Measurements from ENCODE around the gene BFSP2.

Gene BFSP2

DNA sequence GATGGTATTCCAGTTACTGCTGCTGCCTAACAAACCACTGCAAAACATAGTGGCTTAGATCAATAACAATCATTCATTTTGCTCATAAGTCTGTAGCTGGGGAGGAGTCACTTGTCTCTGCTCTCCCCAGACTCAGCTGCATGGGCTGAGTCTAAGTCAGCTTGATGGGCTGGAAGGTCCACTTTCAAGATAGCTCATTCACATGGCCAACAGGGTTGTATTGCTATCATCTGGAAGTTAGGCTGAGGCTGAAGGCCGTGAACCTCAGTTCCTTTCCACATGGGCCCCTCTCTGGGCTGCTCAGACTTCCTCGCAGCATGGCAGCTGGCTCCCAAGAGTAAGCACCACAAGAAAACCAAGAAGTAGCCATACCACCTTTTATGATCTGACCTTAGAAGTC is 28.7 kb upstream of the BFSP2 start:
- H3K9me3 ChIP-seq (ENCODE audit: control insufficient read depth, low read depth, low read length): no peaks in the 10 kb centered on the region
- no peaks in the 10 kb centered on the region for H3K27me3 ChIP-seq (ENCODE audit: control insufficient read depth, insufficient read depth, low read length)
- no peaks in the 10 kb centered on the region for H3K36me3 ChIP-seq (ENCODE audit: control insufficient read depth, low read depth, low read length)
- peaks cover 13% of the 10 kb centered on the region for H3K4me1 ChIP-seq (ENCODE audit: control insufficient read depth, low read depth, low read length)
- no peak overlapping the region for H3K4me3 ChIP-seq (ENCODE audit: low read length)
- H3K9ac ChIP-seq (ENCODE audit: low read length): no peak overlapping the region
- no peak overlapping the region for H3K27ac ChIP-seq (ENCODE audit: low read length)

DNA sequence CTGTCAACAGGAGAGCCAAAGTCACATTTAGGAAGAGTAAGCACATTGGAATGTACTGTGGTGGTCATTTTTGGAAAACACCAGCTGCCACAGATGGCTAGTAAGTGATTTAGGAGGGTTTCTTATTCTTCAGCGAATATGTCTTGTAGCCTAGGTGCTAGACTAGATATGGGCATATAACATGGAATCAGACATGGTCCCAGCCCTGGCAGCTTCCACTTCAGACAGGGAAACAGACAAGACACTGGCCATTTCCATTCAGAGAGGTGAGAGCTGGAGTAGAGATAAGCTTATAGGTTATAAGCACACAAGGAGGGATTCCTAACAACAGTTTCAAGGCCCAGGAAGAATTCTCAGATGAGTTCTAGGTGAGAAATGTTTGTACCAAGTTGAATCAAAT is 28.2 kb upstream of the BFSP2 start:
- H3K4me1 ChIP-seq (ENCODE audit: control insufficient read depth, low read depth, low read length): peaks cover 13% of the 10 kb centered on the region
- H3K36me3 ChIP-seq (ENCODE audit: control insufficient read depth, low read depth, low read length): no peaks in the 10 kb centered on the region
- H3K27me3 ChIP-seq (ENCODE audit: control insufficient read depth, insufficient read depth, low read length): no peaks in the 10 kb centered on the region
- H3K9me3 ChIP-seq (ENCODE audit: control insufficient read depth, low read depth, low read length): no peaks in the 10 kb centered on the region
- H3K9ac ChIP-seq (ENCODE audit: low read length): no peak overlapping the region
- no peak overlapping the region for H3K4me3 ChIP-seq (ENCODE audit: low read length)
- H3K27ac ChIP-seq (ENCODE audit: low read length): no peak overlapping the region

- no peaks in the 10 kb centered on the region for H3K27me3 ChIP-seq (ENCODE audit: control insufficient read depth, insufficient read depth, low read length)
- H3K4me1 ChIP-seq (ENCODE audit: control insufficient read depth, low read depth, low read length): peaks cover 13% of the 10 kb centered on the region
- no peaks in the 10 kb centered on the region for H3K36me3 ChIP-seq (ENCODE audit: control insufficient read depth, low read depth, low read length)
- H3K4me3 ChIP-seq (ENCODE audit: low read length): no peak overlapping the region
- H3K27ac ChIP-seq (ENCODE audit: low read length): no peak overlapping the region
- H3K9ac ChIP-seq (ENCODE audit: low read length): no peak overlapping the region
- no peaks in the 10 kb centered on the region for H3K9me3 ChIP-seq (ENCODE audit: control insufficient read depth, low read depth, low read length)
Measured at GRCh38 chr3:133374708-133375402, 25.0 kb upstream of the BFSP2 start.

DNA sequence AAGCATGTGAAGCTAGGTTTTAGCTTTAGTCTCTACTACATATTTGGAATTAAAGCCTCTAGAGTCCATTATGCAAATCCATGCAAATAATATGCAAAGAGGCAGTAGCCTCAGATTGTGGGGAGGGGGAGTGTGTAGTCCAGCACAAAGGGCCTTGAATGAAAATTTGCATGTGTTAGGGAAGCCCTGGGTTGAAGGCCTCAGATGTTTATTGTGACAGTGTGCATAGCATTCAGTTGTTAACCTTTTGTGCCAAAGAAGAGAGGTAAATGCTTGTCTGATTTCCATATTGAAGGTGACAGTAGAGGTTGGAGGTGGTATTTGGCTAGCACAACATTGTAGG is 24.5 kb upstream of the BFSP2 start:
- Histone ChIP-seq H3K4me3 (ENCODE audit: low read length) (no peak overlapping the region), H3K27me3 (ENCODE audit: control insufficient read depth, insufficient read depth, low read length) (no peaks in the 10 kb centered on the region), H3K9ac (ENCODE audit: low read length) (no peak overlapping the region), H3K27ac (ENCODE audit: low read length) (no peak overlapping the region), H3K9me3 (ENCODE audit: control insufficient read depth, low read depth, low read length) (no peaks in the 10 kb centered on the region), H3K36me3 (ENCODE audit: control insufficient read depth, low read depth, low read length) (no peaks in the 10 kb centered on the region), H3K4me1 (ENCODE audit: control insufficient read depth, low read depth, low read length) (peaks cover 13% of the 10 kb centered on the region)

GRCh38 chr3:133376810-133377209 is 23.0 kb upstream of the BFSP2 start:
- no peaks in the 10 kb centered on the region for H3K36me3 ChIP-seq (ENCODE audit: control insufficient read depth, low read depth, low read length)
- H3K4me3 ChIP-seq (ENCODE audit: low read length): no peak overlapping the region
- H3K27ac ChIP-seq (ENCODE audit: low read length): no peak overlapping the region
- no peaks in the 10 kb centered on the region for H3K27me3 ChIP-seq (ENCODE audit: control insufficient read depth, insufficient read depth, low read length)
- H3K4me1 ChIP-seq (ENCODE audit: control insufficient read depth, low read depth, low read length): peaks cover 13% of the 10 kb centered on the region
- no peaks in the 10 kb centered on the region for H3K9me3 ChIP-seq (ENCODE audit: control insufficient read depth, low read depth, low read length)
- H3K9ac ChIP-seq (ENCODE audit: low read length): no peak overlapping the region

- Histone ChIP-seq H3K9me3 (ENCODE audit: control insufficient read depth, low read depth, low read length) (no peaks in the 10 kb centered on the region), H3K36me3 (ENCODE audit: control insufficient read depth, low read depth, low read length) (no peaks in the 10 kb centered on the region), H3K4me3 (ENCODE audit: low read length) (no peak overlapping the region), H3K27me3 (ENCODE audit: control insufficient read depth, insufficient read depth, low read length) (no peaks in the 10 kb centered on the region), H3K4me1 (ENCODE audit: control insufficient read depth, low read depth, low read length) (peaks cover 13% of the 10 kb centered on the region), H3K27ac (ENCODE audit: low read length) (no peak overlapping the region), H3K9ac (ENCODE audit: low read length) (no peak overlapping the region)
Measured at GRCh38 chr3:133377396-133377795, 22.5 kb upstream of the BFSP2 start.

DNA sequence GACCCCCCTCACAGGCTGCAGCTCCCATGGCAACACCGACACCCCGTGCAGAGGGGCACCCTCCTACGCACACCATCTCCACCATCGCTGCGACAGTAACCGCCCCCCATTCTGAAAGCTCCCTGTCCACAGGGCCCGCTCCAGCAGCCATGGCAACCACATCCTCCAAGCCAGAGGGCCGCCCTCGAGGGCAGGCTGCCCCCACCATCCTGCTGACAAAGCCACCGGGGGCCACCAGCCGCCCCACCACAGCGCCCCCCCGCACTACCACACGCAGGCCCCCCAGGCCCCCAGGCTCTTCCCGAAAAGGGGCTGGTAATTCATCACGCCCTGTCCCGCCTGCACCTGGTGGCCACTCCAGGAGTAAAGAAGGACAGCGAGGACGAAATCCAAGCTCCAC is 19.9 kb upstream of the BFSP2 start:
- no peak overlapping the region for H3K4me3 ChIP-seq (ENCODE audit: low read length)
- no peaks in the 10 kb centered on the region for H3K27me3 ChIP-seq (ENCODE audit: control insufficient read depth, insufficient read depth, low read length)
- peaks cover 13% of the 10 kb centered on the region for H3K4me1 ChIP-seq (ENCODE audit: control insufficient read depth, low read depth, low read length)
- no peaks in the 10 kb centered on the region for H3K9me3 ChIP-seq (ENCODE audit: control insufficient read depth, low read depth, low read length)
- H3K9ac ChIP-seq (ENCODE audit: low read length): no peak overlapping the region
- no peak overlapping the region for H3K27ac ChIP-seq (ENCODE audit: low read length)
- no peaks in the 10 kb centered on the region for H3K36me3 ChIP-seq (ENCODE audit: control insufficient read depth, low read depth, low read length)

DNA sequence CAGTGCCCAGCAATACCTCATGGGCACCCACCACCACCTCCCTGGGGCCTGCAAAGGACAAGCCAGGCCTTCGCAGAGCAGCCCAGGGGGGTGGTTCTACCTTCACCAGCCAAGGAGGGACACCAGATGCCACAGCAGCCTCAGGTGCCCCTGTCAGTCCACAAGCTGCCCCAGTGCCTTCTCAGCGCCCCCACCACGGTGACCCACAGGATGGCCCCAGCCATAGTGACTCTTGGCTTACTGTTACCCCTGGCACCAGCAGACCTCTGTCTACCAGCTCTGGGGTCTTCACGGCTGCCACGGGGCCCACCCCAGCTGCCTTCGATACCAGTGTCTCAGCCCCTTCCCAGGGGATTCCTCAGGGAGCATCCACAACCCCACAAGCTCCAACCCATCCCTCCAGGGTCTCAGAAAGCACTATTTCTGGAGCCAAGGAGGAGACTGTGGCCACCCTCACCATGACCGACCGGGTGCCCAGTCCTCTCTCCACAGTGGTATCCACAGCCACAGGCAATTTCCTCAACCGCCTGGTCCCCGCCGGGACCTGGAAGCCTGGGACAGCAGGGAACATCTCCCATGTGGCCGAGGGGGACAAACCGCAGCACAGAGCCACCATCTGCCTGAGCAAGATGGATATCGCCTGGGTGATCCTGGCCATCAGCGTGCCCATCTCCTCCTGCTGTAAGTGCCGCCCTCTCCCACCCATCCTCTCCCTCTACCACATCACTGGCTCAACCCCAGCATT is 19.2 kb upstream of the BFSP2 start:
- H3K4me3 ChIP-seq (ENCODE audit: low read length): no peak overlapping the region

DNA sequence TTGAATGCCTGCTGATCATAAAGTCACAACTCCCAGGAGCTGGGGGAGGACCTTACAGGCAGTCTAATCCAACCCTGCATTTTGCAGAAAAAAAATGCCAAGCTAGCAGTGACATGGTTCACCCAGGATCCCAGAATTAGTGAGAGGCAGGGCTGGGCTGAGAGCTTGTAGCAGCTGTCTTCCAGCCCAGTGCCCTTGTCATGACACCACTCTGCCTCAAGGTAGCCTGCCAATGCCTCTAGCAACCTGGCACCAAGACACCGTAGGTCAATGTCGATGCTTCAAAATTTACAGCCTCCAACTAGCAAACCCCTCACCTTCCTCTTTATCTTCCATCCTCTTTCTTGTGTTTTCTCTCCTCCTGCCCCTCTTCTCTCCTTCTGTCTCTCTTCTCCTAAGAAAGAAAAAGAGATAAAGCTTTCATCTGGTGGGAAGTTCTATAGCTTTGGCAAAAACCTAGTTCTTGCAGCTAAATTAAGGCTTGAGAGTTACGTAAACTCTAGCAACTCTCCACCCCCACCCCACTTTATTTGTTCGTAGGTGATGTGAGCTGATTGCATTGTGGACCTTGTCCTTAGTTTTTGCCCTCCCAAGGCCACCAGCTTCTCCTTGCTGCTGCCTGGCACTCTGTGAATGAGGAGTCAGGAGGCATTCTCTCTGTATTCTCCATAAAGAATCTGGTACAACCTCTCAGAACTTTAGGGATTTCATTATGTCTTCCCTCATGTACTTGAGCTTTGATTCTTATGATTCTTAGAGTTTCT is 18.3 kb upstream of the BFSP2 start:
- H3K4me3 ChIP-seq (ENCODE audit: low read length): no peak overlapping the region
- no peaks in the 10 kb centered on the region for H3K9me3 ChIP-seq (ENCODE audit: control insufficient read depth, low read depth, low read length)
- H3K27me3 ChIP-seq (ENCODE audit: control insufficient read depth, insufficient read depth, low read length): no peaks in the 10 kb centered on the region
- no peak overlapping the region for H3K27ac ChIP-seq (ENCODE audit: low read length)
- H3K4me1 ChIP-seq (ENCODE audit: control insufficient read depth, low read depth, low read length): peaks cover 4% of the 10 kb centered on the region
- no peak overlapping the region for H3K9ac ChIP-seq (ENCODE audit: low read length)
- no peaks in the 10 kb centered on the region for H3K36me3 ChIP-seq (ENCODE audit: control insufficient read depth, low read depth, low read length)

More for the DNA sequence above, 19.2 kb upstream of the BFSP2 start:
- no peaks in the 10 kb centered on the region for H3K9me3 ChIP-seq (ENCODE audit: control insufficient read depth, low read depth, low read length)
- H3K27me3 ChIP-seq (ENCODE audit: control insufficient read depth, insufficient read depth, low read length): no peaks in the 10 kb centered on the region
- peaks cover 5% of the 10 kb centered on the region for H3K4me1 ChIP-seq (ENCODE audit: control insufficient read depth, low read depth, low read length)
- no peaks in the 10 kb centered on the region for H3K36me3 ChIP-seq (ENCODE audit: control insufficient read depth, low read depth, low read length)
- no peak overlapping the region for H3K27ac ChIP-seq (ENCODE audit: low read length)
- H3K9ac ChIP-seq (ENCODE audit: low read length): no peak overlapping the region

GRCh38 chr3:133383175-133383574 is 16.7 kb upstream of the BFSP2 start:
- no peak overlapping the region for H3K9ac ChIP-seq (ENCODE audit: low read length)
- no peak overlapping the region for H3K4me3 ChIP-seq (ENCODE audit: low read length)
- H3K36me3 ChIP-seq (ENCODE audit: control insufficient read depth, low read depth, low read length): no peaks in the 10 kb centered on the region
- no peak overlapping the region for H3K27ac ChIP-seq (ENCODE audit: low read length)
- no peaks in the 10 kb centered on the region for H3K9me3 ChIP-seq (ENCODE audit: control insufficient read depth, low read depth, low read length)
- no peaks in the 10 kb centered on the region for H3K27me3 ChIP-seq (ENCODE audit: control insufficient read depth, insufficient read depth, low read length)
- H3K4me1 ChIP-seq (ENCODE audit: control insufficient read depth, low read depth, low read length): peaks cover 4% of the 10 kb centered on the region

GRCh38 chr3:133383741-133384140 is 16.1 kb upstream of the BFSP2 start:
- H3K9me3 ChIP-seq (ENCODE audit: control insufficient read depth, low read depth, low read length): no peaks in the 10 kb centered on the region
- H3K4me3 ChIP-seq (ENCODE audit: low read length): no peak overlapping the region
- no peak overlapping the region for H3K27ac ChIP-seq (ENCODE audit: low read length)
- H3K9ac ChIP-seq (ENCODE audit: low read length): no peak overlapping the region
- H3K4me1 ChIP-seq (ENCODE audit: control insufficient read depth, low read depth, low read length): peaks cover 4% of the 10 kb centered on the region
- no peaks in the 10 kb centered on the region for H3K27me3 ChIP-seq (ENCODE audit: control insufficient read depth, insufficient read depth, low read length)
- H3K36me3 ChIP-seq (ENCODE audit: control insufficient read depth, low read depth, low read length): no peaks in the 10 kb centered on the region
